GM18517 (cell line): ENCODE results near the gene CDKN1C.

Source experiments
- ATAC-seq: cut with Tn5 transposase; IDR thresholded peaks from one replicate; pipeline ENCODE4 v1.9.1; 2021; ENCODE audit warnings: mild to moderate bottlenecking, moderate library complexity; ENCODE audit not compliant: unreplicated experiment

Gene CDKN1C

GRCh38 chr11:2885678-2886081 lies at the start of gene CDKN1C:
Gene CDKN1C (minus strand): TSS chr11:2885775. CDS start chr11:2885456, 319 bp downstream.
- peak; percentile 43 for ATAC-seq

- no peak for ATAC-seq
Observed at GRCh38 chr11:2934611-2935239, 49.1 kb upstream of the CDKN1C start.

- ATAC-seq = no peak
Observed at GRCh38 chr11:2934021-2934550, 48.5 kb upstream of the CDKN1C start.

GRCh38 chr11:2933375-2934020 lies 47.9 kb upstream of the CDKN1C start:
- ATAC-seq = no peak

- ATAC-seq = no peak
Observed at GRCh38 chr11:2932850-2933251, 47.3 kb upstream of the CDKN1C start.

GRCh38 chr11:2931771-2932738 lies 46.5 kb upstream of the CDKN1C start:
- ATAC-seq = no peak

- ATAC-seq = no peak
Observed at GRCh38 chr11:2931420-2931746, 45.8 kb upstream of the CDKN1C start.

- ATAC-seq = no peak
Observed at GRCh38 chr11:2930704-2931419, 45.3 kb upstream of the CDKN1C start.

GRCh38 chr11:2929950-2930703 lies 44.6 kb upstream of the CDKN1C start:
- ATAC-seq = no peak

- ATAC-seq = no peak
Observed at GRCh38 chr11:2929531-2929949, 44.0 kb upstream of the CDKN1C start.

GRCh38 chr11:2928605-2929530 lies 43.3 kb upstream of the CDKN1C start, which contains the start of gene PHLDA2:
Gene PHLDA2 (minus strand): TSS chr11:2929420. CDS start chr11:2929364, 56 bp downstream.
- no peak for ATAC-seq

- no peak for ATAC-seq
Observed at GRCh38 chr11:2927851-2928604, 42.5 kb upstream of the CDKN1C start.

GRCh38 chr11:2927121-2927800 lies 41.7 kb upstream of the CDKN1C start:
- ATAC-seq = no peak

GRCh38 chr11:2926611-2927051 lies 41.1 kb upstream of the CDKN1C start:
- no peak for ATAC-seq

- ATAC-seq = no peak
Observed at GRCh38 chr11:2924821-2925675, 39.5 kb upstream of the CDKN1C start.

GRCh38 chr11:2924381-2924780 lies 38.8 kb upstream of the CDKN1C start:
- no peak for ATAC-seq
